Gastroesophageal sphincter (tissue), 4 donors: Measurements from ENCODE around the gene CAPZB. TPM values are rescaled to one million over a fixed set of nuclear protein-coding genes. Genes with fewer than 3 reads are reported as not detected.

Experiments
- ATAC-seq: fragments of 150-250 bp; one replicate; pipeline ENCODE4 v1.9.1; 2016; ENCODE audit warnings: mild to moderate bottlenecking, moderate library complexity
- H3K27ac ChIP-seq, 4 donors: fragments of 200-600 bp; sonication (generic) in 3 of 4; 1 replicate in 3 of 4; 2 replicates in 1 of 4; pipeline ENCODE4 v1.5.1; 2016 to 2019
- H3K27me3 ChIP-seq: fragments of 200-600 bp; sonication (generic); one replicate; pipeline ENCODE4 v1.5.1; 2019
- H3K36me3 ChIP-seq, 2 donors: fragments of 200-600 bp; sonication (generic); one replicate each; pipeline ENCODE4 v1.5.1; 2019; ENCODE audit warnings: control low read depth in 1 of 2
- H3K4me1 ChIP-seq, 3 donors: fragments of 200-600 bp; sonication (generic); 1 replicate in 2 of 3; 2 replicates in 1 of 3; pipeline ENCODE4 v1.5.1; 2016 to 2019; ENCODE audit warnings: control low read depth in 2 of 3
- H3K4me3 ChIP-seq, 2 donors: fragments of 200-600 bp; sonication (generic); one replicate each; pipeline ENCODE4 v1.5.1; 2019; ENCODE audit warnings: mild to moderate bottlenecking in 1 of 2, moderate library complexity in 1 of 2
- H3K9me3 ChIP-seq, 3 donors: fragments of 200-600 bp; sonication (generic); one replicate each; pipeline ENCODE4 v1.5.1; 2017 to 2019; ENCODE audit warnings: control low read depth in 2 of 3
- CTCF ChIP-seq, 4 experiments: fragments of 200-600 bp in 2 of 4; fragments of 450-650 bp in 2 of 4; sonication (generic) in 1 of 4; IDR thresholded peaks; one replicate each; pipeline ENCODE4 v1.5.1; 2017 to 2019; ENCODE audit warnings: antibody characterized with exemption in 4 of 4, mild to moderate bottlenecking in 2 of 4, moderate library complexity in 2 of 4
- EP300 ChIP-seq: sonication (generic); formaldehyde crosslinking; IDR thresholded peaks from one replicate; pipeline ENCODE4 v1.6.1; 2017; ENCODE audit warnings: antibody characterized with exemption, mild to moderate bottlenecking
- POLR2A ChIP-seq, 2 donors: fragments of 450-650 bp; IDR thresholded peaks; one replicate each; pipeline ENCODE4 v1.6.1; 2017; ENCODE audit warnings: antibody characterized with exemption in 2 of 2, mild to moderate bottlenecking in 2 of 2, moderate library complexity in 1 of 2
- POLR2AphosphoS5 ChIP-seq: sonication (generic); formaldehyde crosslinking; IDR thresholded peaks from one replicate; pipeline ENCODE4 v1.6.1; 2017; ENCODE audit warnings: antibody characterized with exemption
- WGBS, 2 donors: methylation state at CpG; one replicate each; pipeline ENCODE4 v1.1.5; 2018; ENCODE audit warnings: low coverage in 1 of 2; 5-methylcytosine and 5-hydroxymethylcytosine counted together
- total RNA-seq, 4 donors: library from RNA; depleted of rRNA; stranded (reverse); fragments of >200 nt; gene quantifications; one replicate each; pipeline ENCODE4 v1.1.0, GENCODE V29; 2016

CAPZB gene
- total RNA-seq, 4 donors from 2014 or later = 160 to 288 (median 184) TPM

- peak overlapping the region in 1 of 4 donors; percentile 52 for H3K27ac ChIP-seq
- WGBS, 2 donors = 75 to 88% methylated on average over 4 to 5 of the region's 6 CpGs
Measured at GRCh38 chr1:19375631-19376400, 109.5 kb downstream of the CAPZB start.

GRCh38 chr1:19374926-19375325, 110.4 kb downstream of the CAPZB start:
- no peak for ATAC-seq
- WGBS, 2 donors = 83 to 95% methylated on average over 4 to 7 of the region's 8 CpGs
- no peaks in the 10 kb centered on the region for H3K27me3 ChIP-seq
- H3K4me3 ChIP-seq = no peak overlapping the region
- H3K36me3 ChIP-seq = peaks cover 0 to 82% of the 10 kb centered on the region in 2 donors
- peaks cover 0 to 41% (median 8%) of the 10 kb centered on the region in 3 donors for H3K4me1 ChIP-seq
- no peaks in the 10 kb centered on the region for H3K9me3 ChIP-seq
- TF ChIP-seq CTCF (IDR thresholded peaks at IDR 0.05) (no peak), POLR2AphosphoS5 (no peak), POLR2A (IDR thresholded peaks at IDR 0.05) (no peak), EP300 (no peak)
- peak overlapping the region in 3 of 4 donors; percentile 45 to 69 (median 59) for H3K27ac ChIP-seq

More at GRCh38 chr1:19375631-19376400, 109.5 kb downstream of the CAPZB start:
- TF ChIP-seq POLR2A (IDR thresholded peaks at IDR 0.05) = no peak
- TF ChIP-seq EP300 = no peak
- no peak for TF ChIP-seq POLR2AphosphoS5
- TF ChIP-seq CTCF (IDR thresholded peaks at IDR 0.05) = no peak
- H3K4me3 ChIP-seq = no peak overlapping the region
- H3K4me1 ChIP-seq = peaks cover 0 to 33% (median 8%) of the 10 kb centered on the region in 3 donors
- H3K27me3 ChIP-seq = no peaks in the 10 kb centered on the region
- no peak for ATAC-seq
- H3K36me3 ChIP-seq = peaks cover 0 to 90% of the 10 kb centered on the region in 2 donors
- H3K9me3 ChIP-seq = no peaks in the 10 kb centered on the region

- Histone ChIP-seq H3K27me3 (no peaks in the 10 kb centered on the region), H3K27ac (peak overlapping the region in 3 of 4 donors; percentile 45 to 69 (median 59)), H3K36me3 (peaks cover 0 to 79% of the 10 kb centered on the region in 2 donors), H3K4me3 (no peak overlapping the region), H3K9me3 (no peaks in the 10 kb centered on the region), H3K4me1 (peaks cover 0 to 48% (median 14%) of the 10 kb centered on the region in 3 donors)
- TF ChIP-seq POLR2AphosphoS5 (no peak), POLR2A (IDR thresholded peaks at IDR 0.05) (no peak), EP300 (no peak), CTCF (IDR thresholded peaks at IDR 0.05) (peak in 3 of 4 experiments; percentile 5 to 21 (median 5))
- WGBS, 2 donors = 74 to 100% methylated on average over 1 to 4 of the region's 14 CpGs
- ATAC-seq = no peak
Measured at GRCh38 chr1:19374083-19374801, 111.1 kb downstream of the CAPZB start.

GRCh38 chr1:19373211-19374082, 111.9 kb downstream of the CAPZB start:
- 46 to 68% methylated on average over 10 to 12 of the region's 15 CpGs for WGBS, 2 donors
- H3K9me3 ChIP-seq = no peaks in the 10 kb centered on the region
- peaks cover 0 to 56% (median 14%) of the 10 kb centered on the region in 3 donors for H3K4me1 ChIP-seq
- TF ChIP-seq EP300 = no peak
- no peak for TF ChIP-seq CTCF (IDR thresholded peaks at IDR 0.05)
- TF ChIP-seq POLR2AphosphoS5 = no peak
- TF ChIP-seq POLR2A (IDR thresholded peaks at IDR 0.05) = no peak
- H3K4me3 ChIP-seq = no peak overlapping the region
- no peaks in the 10 kb centered on the region for H3K27me3 ChIP-seq
- H3K36me3 ChIP-seq = peaks cover 0 to 71% of the 10 kb centered on the region in 2 donors
- H3K27ac ChIP-seq = peak overlapping the region in 3 of 4 donors; percentile 49 to 69 (median 59)
- no peak for ATAC-seq
